ENCODE results near the gene KAT6B.

The KAT6B gene

GRCh38 chr10:75035975-75036708 is 209.7 kb downstream of the KAT6B start:
- no peak overlapping the region for H3K4me3 ChIP-seq (ENCODE audit: low read depth, low read length)
- TF ChIP-seq CTCF (conservative IDR thresholded peaks at IDR 0.05; ENCODE audit: low read depth, low read length) = no peak
- DNase-seq (ENCODE audit: low read depth) = no peak

- DNase-seq (ENCODE audit: low read depth) = no peak
- H3K4me3 ChIP-seq (ENCODE audit: low read depth, low read length) = no peak overlapping the region
- no peak for TF ChIP-seq CTCF (conservative IDR thresholded peaks at IDR 0.05; ENCODE audit: low read depth, low read length)
Measured at GRCh38 chr10:75037171-75038153, 211.1 kb downstream of the KAT6B start.

GRCh38 chr10:75038335-75038734 is 211.9 kb downstream of the KAT6B start:
- H3K4me3 ChIP-seq (ENCODE audit: low read depth, low read length) = no peak overlapping the region
- DNase-seq (ENCODE audit: low read depth) = peak; percentile 43
- TF ChIP-seq CTCF (conservative IDR thresholded peaks at IDR 0.05; ENCODE audit: low read depth, low read length) = no peak

- H3K4me3 ChIP-seq (ENCODE audit: low read depth, low read length) = no peak overlapping the region
- TF ChIP-seq CTCF (conservative IDR thresholded peaks at IDR 0.05; ENCODE audit: low read depth, low read length) = no peak
- no peak for DNase-seq (ENCODE audit: low read depth)
Measured at GRCh38 chr10:75040576-75040975, 214.2 kb downstream of the KAT6B start.

- no peak for TF ChIP-seq CTCF (conservative IDR thresholded peaks at IDR 0.05; ENCODE audit: low read depth, low read length)
- peak; percentile 50 for DNase-seq (ENCODE audit: low read depth)
- no peak overlapping the region for H3K4me3 ChIP-seq (ENCODE audit: low read depth, low read length)
Measured at GRCh38 chr10:75042292-75042974, 216.0 kb downstream of the KAT6B start.

GRCh38 chr10:75043256-75044131 is 217.1 kb downstream of the KAT6B start:
- H3K4me3 ChIP-seq (ENCODE audit: low read depth, low read length) = no peak overlapping the region
- TF ChIP-seq CTCF (conservative IDR thresholded peaks at IDR 0.05; ENCODE audit: low read depth, low read length) = no peak
- no peak for DNase-seq (ENCODE audit: low read depth)

Data from choroid plexus epithelial cell (primary cell).